Measurements from ENCODE around the gene ATP13A2. TPM values are rescaled to one million over a fixed set of nuclear protein-coding genes. Genes with fewer than 3 reads are reported as not detected.

ATP13A2 gene
- total and polyA plus RNA-seq, 10 donors = 13.7 to 83.9 (median 55.5) TPM

- Histone ChIP-seq H3K9me3 (no peaks in the 10 kb centered on the region), H3K4me1 (peaks cover 11 to 55% (median 40%) of the 10 kb centered on the region in 6 donors), H3K27me3 (replicated peaks in 1 of 7) (peaks cover 0 to 7% (median 0%) of the 10 kb centered on the region in 7 donors), H3K27ac (no peak overlapping the region), H3K36me3 (peaks cover 0 to 6% (median 0%) of the 10 kb centered on the region in 6 donors), H3K4me3 (no peak overlapping the region)
- intact Hi-C loops (cut with DNase I; ENCODE audit: low total_unique reads) = no loop called here
- TF ChIP-seq POLR2A (IDR thresholded peaks at IDR 0.05) (no peak), POLR2AphosphoS5 (IDR thresholded peaks at IDR 0.05) (no peak), CTCF (IDR thresholded peaks at IDR 0.05 in 8 of 11, conservative IDR thresholded peaks at IDR 0.05 in 3 of 11) (no peak)
- DNase-seq = no peak
- WGBS, 5 donors = 83 to 95% (median 90%) methylated on average over 4 of the region's 4 CpGs
Observed at GRCh38 chr1:17056551-17056950, 44.8 kb upstream of the ATP13A2 start.

GRCh38 chr1:17055801-17056200 lies 44.1 kb upstream of the ATP13A2 start:
- 91 to 95% (median 92%) methylated on average over 7 of the region's 7 CpGs for whole genome bisulfite sequencing, 5 donors
- no peak for DNase-seq
- no peak for TF ChIP-seq POLR2A (IDR thresholded peaks at IDR 0.05)
- TF ChIP-seq CTCF (IDR thresholded peaks at IDR 0.05 in 8 of 11, conservative IDR thresholded peaks at IDR 0.05 in 3 of 11) = no peak
- intact Hi-C loops (cut with DNase I; ENCODE audit: low total_unique reads) = no loop called here
- no peaks in the 10 kb centered on the region for H3K9me3 ChIP-seq
- H3K27me3 ChIP-seq (replicated peaks in 1 of 7) = peaks cover 0 to 7% (median 0%) of the 10 kb centered on the region in 7 donors
- H3K4me3 ChIP-seq = no peak overlapping the region
- peaks cover 11 to 55% (median 43%) of the 10 kb centered on the region in 6 donors for H3K4me1 ChIP-seq
- peaks cover 0 to 14% (median 3%) of the 10 kb centered on the region in 6 donors for H3K36me3 ChIP-seq
- no peak overlapping the region for H3K27ac ChIP-seq

GRCh38 chr1:17053685-17054410 lies 42.1 kb upstream of the ATP13A2 start, which contains the start of gene SDHB:
SDHB (minus strand) TSS chr1:17054032; CDS start chr1:17054019, 13 bp downstream.
- Histone ChIP-seq H3K27me3 (replicated peaks in 1 of 7) (peaks cover 0 to 3% (median 0%) of the 10 kb centered on the region in 7 donors), H3K36me3 (peaks cover 0 to 33% (median 20%) of the 10 kb centered on the region in 6 donors), H3K4me1 (peaks cover 5 to 49% (median 30%) of the 10 kb centered on the region in 6 donors), H3K27ac (peak within 1 kb of the TSS; percentile 82 to 94 (median 90)), H3K9me3 (no peaks in the 10 kb centered on the region), H3K4me3 (peak within 1 kb of the TSS; percentile 69 to 90 (median 85))
- 0% methylated on average over 41 to 44 of the region's 44 CpGs for WGBS, 5 donors
- DNase-seq = peak; percentile 100
- intact Hi-C loops (cut with DNase I; ENCODE audit: low total_unique reads) = no loop called here
- TF ChIP-seq CTCF (IDR thresholded peaks at IDR 0.05 in 8 of 11, conservative IDR thresholded peaks at IDR 0.05 in 3 of 11) (peak in 2 of 11 experiments; percentile 9 to 42), POLR2A (IDR thresholded peaks at IDR 0.05) (peak; percentile 67 to 92 (median 74)), POLR2AphosphoS5 (IDR thresholded peaks at IDR 0.05) (peak; percentile 99 to 100 (median 99))

GRCh38 chr1:17053086-17053684 lies 41.5 kb upstream of the ATP13A2 start:
- WGBS, 5 donors = 6 to 9% (median 9%) methylated on average over 12 of the region's 12 CpGs
- Histone ChIP-seq H3K4me1 (peaks cover 5 to 50% (median 31%) of the 10 kb centered on the region in 6 donors), H3K9me3 (no peaks in the 10 kb centered on the region), H3K36me3 (peaks cover 0 to 37% (median 20%) of the 10 kb centered on the region in 6 donors), H3K27ac (peak overlapping the region; percentile 82 to 94 (median 90)), H3K27me3 (replicated peaks in 1 of 7) (no peaks in the 10 kb centered on the region), H3K4me3 (peak overlapping the region; percentile 69 to 90 (median 85))
- DNase-seq = no peak
- TF ChIP-seq POLR2AphosphoS5 (IDR thresholded peaks at IDR 0.05) (no peak), POLR2A (IDR thresholded peaks at IDR 0.05) (no peak), CTCF (IDR thresholded peaks at IDR 0.05 in 8 of 11, conservative IDR thresholded peaks at IDR 0.05 in 3 of 11) (no peak)
- intact Hi-C loops (cut with DNase I; ENCODE audit: low total_unique reads) = no loop called here

All from spleen (tissue), 11 donors.